GM19035 (cell line): ENCODE results near the gene TPM1.
"Not testable (repeated sequence)": the region's sequence is repeated elsewhere in the genome, so short reads cannot be mapped to it uniquely, and the experiment has no call there.

Source experiments
- ATAC-seq: cut with Tn5 transposase; IDR thresholded peaks from one replicate; pipeline ENCODE4 v1.9.1; 2021; ENCODE audit not compliant: unreplicated experiment

The TPM1 gene

GRCh38 chr15:63093486-63094205 is 51.1 kb downstream of the TPM1 start:
- ATAC-seq = no peak

- no peak for ATAC-seq
These were observed 52.0 kb downstream of the TPM1 start for GRCh38 chr15:63094495-63094931.

- no peak for ATAC-seq
These were observed 53.6 kb downstream of the TPM1 start for GRCh38 chr15:63096178-63096577.

GRCh38 chr15:63098901-63099300 is 56.4 kb downstream of the TPM1 start:
- not testable (repeated sequence) for ATAC-seq

- not testable (repeated sequence) for ATAC-seq
These were observed 57.0 kb downstream of the TPM1 start for GRCh38 chr15:63099581-63099980.

- no peak for ATAC-seq
These were observed 60.9 kb downstream of the TPM1 start for GRCh38 chr15:63103416-63103815.

DNA sequence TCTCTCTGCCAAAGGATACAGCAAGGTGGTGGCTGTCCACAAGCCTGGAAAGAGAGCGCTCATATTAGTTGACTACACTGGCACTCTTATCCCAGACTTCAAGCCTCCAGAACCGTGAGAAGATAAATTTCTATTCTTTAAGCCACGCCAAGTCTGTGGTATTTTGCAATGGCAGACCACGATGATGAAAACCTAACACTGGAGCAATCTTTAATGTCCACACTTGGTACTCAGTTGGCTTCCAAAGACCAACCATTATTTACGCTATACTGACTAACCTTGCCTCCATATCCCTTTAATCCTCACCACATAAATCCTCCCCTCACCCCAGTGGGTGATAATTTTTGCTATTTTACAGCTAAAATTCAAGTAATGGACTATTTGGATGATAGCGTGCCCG is 62.2 kb downstream of the TPM1 start:
- ATAC-seq = no peak

GRCh38 chr15:63105354-63105753 is 62.8 kb downstream of the TPM1 start:
- not testable (repeated sequence) for ATAC-seq

- ATAC-seq = no peak
These were observed 65.5 kb downstream of the TPM1 start for GRCh38 chr15:63107895-63108546.

- ATAC-seq = no peak
These were observed 67.0 kb downstream of the TPM1 start for GRCh38 chr15:63109498-63109897.

DNA sequence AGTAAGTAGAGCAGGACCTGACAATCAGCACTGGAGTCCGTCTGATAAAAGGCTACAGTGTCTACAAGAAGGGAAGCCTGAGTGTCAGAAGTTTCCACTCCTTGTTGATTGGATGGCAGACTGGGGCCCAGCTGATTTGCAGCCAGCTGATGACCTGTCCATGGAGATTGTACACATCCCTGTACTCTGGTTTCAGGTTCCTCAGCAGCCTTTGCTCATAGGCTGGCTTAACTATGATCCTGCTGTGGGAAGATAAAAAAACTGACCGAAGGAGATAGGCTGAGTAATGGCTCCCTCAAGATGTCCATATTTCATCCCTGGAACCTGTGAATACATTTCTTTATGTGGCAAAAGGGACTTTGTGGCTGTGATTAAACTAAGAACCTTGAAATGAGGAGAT is 67.4 kb downstream of the TPM1 start:
- ATAC-seq = no peak

DNA sequence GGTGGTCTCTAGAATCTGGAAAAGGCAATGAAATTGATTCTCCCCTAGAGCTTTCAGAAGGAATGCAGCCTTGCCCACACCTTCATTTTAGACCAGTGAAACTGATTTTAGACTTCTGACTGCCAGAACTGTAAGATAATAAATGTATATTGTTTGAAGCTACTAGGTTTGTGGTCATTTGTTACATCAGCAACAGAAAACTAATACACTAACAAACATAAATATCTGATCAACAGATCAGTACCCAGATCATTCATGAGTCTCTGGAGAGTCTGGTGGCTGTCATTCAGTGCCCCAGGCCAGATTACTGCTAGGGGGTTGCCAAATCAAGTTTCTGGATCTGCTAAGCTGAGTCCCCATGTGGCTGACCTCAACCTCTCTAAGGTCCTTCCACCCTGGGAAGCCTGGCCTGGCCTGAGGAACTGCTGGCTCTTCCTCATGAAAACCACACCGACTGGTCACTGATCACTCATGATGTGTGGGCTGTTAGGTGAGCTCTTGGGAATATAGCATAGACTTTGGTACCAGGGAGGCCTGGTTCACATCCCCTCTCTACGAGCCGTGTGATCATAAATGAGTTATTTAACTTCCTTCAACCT is 68.0 kb downstream of the TPM1 start:
- ATAC-seq = no peak

DNA sequence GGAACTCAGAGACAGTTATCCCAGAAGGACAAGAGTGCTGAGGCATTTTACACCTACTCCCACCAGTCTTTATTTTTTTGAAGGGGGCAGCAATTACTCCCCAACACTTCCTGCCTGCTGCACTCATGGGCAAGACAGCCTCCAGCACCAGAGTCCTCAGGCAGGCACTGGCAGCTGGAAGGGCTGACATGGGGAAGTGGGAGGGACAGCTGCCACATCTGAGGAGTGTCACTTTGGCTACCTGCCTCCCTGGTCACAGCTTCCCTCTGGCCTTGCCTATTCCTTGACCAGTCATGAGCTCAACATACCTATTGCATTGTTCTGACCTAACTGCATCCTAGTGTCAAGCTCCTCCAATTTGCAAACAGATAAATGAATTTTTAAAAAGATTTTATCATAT is 68.9 kb downstream of the TPM1 start:
- no peak for ATAC-seq

- no peak for ATAC-seq
These were observed 70.3 kb downstream of the TPM1 start for GRCh38 chr15:63112871-63113270.

DNA sequence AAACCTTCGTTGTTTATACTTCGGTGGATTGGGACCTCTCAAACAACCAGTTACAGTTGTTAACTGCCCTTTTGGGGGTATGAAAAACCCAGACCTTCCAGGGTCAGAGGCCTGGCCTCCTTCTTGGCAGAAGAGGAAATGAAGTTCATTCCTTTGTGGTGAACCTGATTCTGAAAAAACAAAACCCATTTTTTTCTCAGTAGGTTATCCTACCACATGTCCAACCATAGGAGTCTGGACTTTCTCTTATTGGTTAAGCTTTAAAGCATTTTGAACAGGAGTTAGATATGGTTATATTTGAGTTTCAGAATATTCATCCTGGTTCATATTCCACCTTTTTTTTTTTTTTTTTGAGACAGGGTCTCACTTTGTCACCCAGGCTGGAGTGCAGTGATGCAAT is 71.9 kb downstream of the TPM1 start:
- no peak for ATAC-seq
